H9 (cell line): ENCODE results near the gene KRT71. TPM values are rescaled to one million over a fixed set of nuclear protein-coding genes. Genes with fewer than 3 reads are reported as not detected.

Experiments
- DNase-seq: peaks from one replicate; pipeline ENCODE4 v3.0.0-alpha.2; 2017
- H2AFZ ChIP-seq: one replicate; pipeline ENCODE4 v1.6.1; 2013; ENCODE audit warnings: mild to moderate bottlenecking, low read length, control low read depth, moderate library complexity
- H2AK5ac ChIP-seq: 2 replicates; pipeline ENCODE4 v1.6.1; 2013; ENCODE audit warnings: low read length, control low read depth, mixed read lengths; ENCODE audit not compliant: insufficient read length
- H2BK120ac ChIP-seq: one replicate; pipeline ENCODE4 v1.6.1; 2013; ENCODE audit warnings: low read depth, mild to moderate bottlenecking, low read length, control low read depth, inconsistent platforms; ENCODE audit not compliant: poor library complexity, severe bottlenecking
- H2BK12ac ChIP-seq: 2 replicates; pipeline ENCODE4 v1.6.1; 2013; ENCODE audit warnings: low read length, control low read depth, mixed read lengths, low read depth; ENCODE audit not compliant: insufficient read length
- H2BK15ac ChIP-seq: 2 replicates; pipeline ENCODE4 v1.6.1; 2013; ENCODE audit warnings: low read depth, low read length, control low read depth
- H2BK20ac ChIP-seq: one replicate; pipeline ENCODE4 v1.6.1; 2013; ENCODE audit warnings: low read depth, mild to moderate bottlenecking, low read length, control low read depth, inconsistent platforms; ENCODE audit not compliant: poor library complexity, severe bottlenecking
- H2BK5ac ChIP-seq: 2 replicates; pipeline ENCODE4 v1.6.1; 2013; ENCODE audit warnings: low read length, control low read depth, mixed read lengths; ENCODE audit not compliant: insufficient read length
- H3K14ac ChIP-seq: 2 replicates; pipeline ENCODE4 v1.6.1; 2013; ENCODE audit warnings: low read length, control low read depth; ENCODE audit not compliant: insufficient read depth
- H3K18ac ChIP-seq: 2 replicates; pipeline ENCODE4 v1.6.1; 2013; ENCODE audit warnings: low read depth, mild to moderate bottlenecking, mixed read lengths, low read length, control low read depth; ENCODE audit not compliant: insufficient read length
- H3K23ac ChIP-seq: 2 replicates; pipeline ENCODE4 v1.6.1; 2013; ENCODE audit warnings: low read length, control low read depth, mixed read lengths, low read depth; ENCODE audit not compliant: insufficient read length
- H3K23me2 ChIP-seq: 2 replicates; pipeline ENCODE4 v1.6.1; 2013; ENCODE audit warnings: low read depth, mild to moderate bottlenecking, mixed read lengths, low read length, control low read depth; ENCODE audit not compliant: insufficient read length, poor library complexity, severe bottlenecking
- H3K27ac ChIP-seq: 2 replicates; pipeline ENCODE4 v1.5.1; 2013; ENCODE audit warnings: low read length, control low read depth, mixed read lengths, low read depth; ENCODE audit not compliant: insufficient read length
- H3K27me3 ChIP-seq: 2 replicates; pipeline ENCODE4 v1.6.1; 2013; ENCODE audit warnings: low read length, control low read depth, inconsistent platforms; ENCODE audit not compliant: insufficient read depth
- H3K4ac ChIP-seq: 2 replicates; pipeline ENCODE4 v1.6.1; 2013; ENCODE audit warnings: low read depth, mild to moderate bottlenecking, control low read depth, inconsistent platforms, low read length, moderate library complexity
- H3K4me1 ChIP-seq: 2 replicates; pipeline ENCODE4 v1.6.1; 2013; ENCODE audit warnings: low read length, control low read depth, inconsistent platforms; ENCODE audit not compliant: insufficient read depth
- H3K4me2 ChIP-seq: 2 replicates; pipeline ENCODE4 v1.6.1; 2013; ENCODE audit warnings: low read length, control low read depth, mixed read lengths; ENCODE audit not compliant: insufficient read length, insufficient read depth
- H3K56ac ChIP-seq: 2 replicates; pipeline ENCODE4 v1.6.1; 2013; ENCODE audit warnings: low read depth, mild to moderate bottlenecking, mixed read lengths, low read length, control low read depth; ENCODE audit not compliant: insufficient read length
- H3K79me1 ChIP-seq: 2 replicates; pipeline ENCODE4 v1.6.1; 2013; ENCODE audit warnings: low read depth, mild to moderate bottlenecking, moderate library complexity, low read length, control low read depth, inconsistent platforms; ENCODE audit not compliant: insufficient read depth, poor library complexity, severe bottlenecking
- H3K79me2 ChIP-seq: 2 replicates; pipeline ENCODE4 v1.6.1; 2013; ENCODE audit warnings: low read length, control low read depth, inconsistent platforms; ENCODE audit not compliant: insufficient read depth
- H3K9ac ChIP-seq: 2 replicates; pipeline ENCODE4 v1.6.1; 2013; ENCODE audit warnings: low read length, control low read depth, mixed read lengths; ENCODE audit not compliant: insufficient read length; ENCODE audit errors: extremely low read depth
- H3K9me3 ChIP-seq: one replicate; pipeline ENCODE4 v1.6.1; 2013; ENCODE audit warnings: low read depth, low read length, inconsistent platforms; ENCODE audit not compliant: control insufficient read depth
- H3T11ph ChIP-seq: one replicate; pipeline ENCODE4 v1.6.1; 2013; ENCODE audit warnings: mild to moderate bottlenecking, low read length, control low read depth, inconsistent platforms
- H4K20me1 ChIP-seq: one replicate; pipeline ENCODE4 v1.6.1; 2013; ENCODE audit not compliant: control insufficient read depth, insufficient read length, insufficient read depth
- H4K5ac ChIP-seq: 2 replicates; pipeline ENCODE4 v1.6.1; 2013; ENCODE audit warnings: low read depth, mild to moderate bottlenecking, mixed read lengths, low read length, control low read depth; ENCODE audit not compliant: insufficient read length
- H4K8ac ChIP-seq: replicated peaks from 2 replicates; pipeline ENCODE4 v1.6.1; 2013; ENCODE audit warnings: low read length, control low read depth, mixed read lengths, low read depth; ENCODE audit not compliant: insufficient read length
- H4K91ac ChIP-seq: 2 replicates; pipeline ENCODE4 v1.6.1; 2013; ENCODE audit warnings: low read depth, mild to moderate bottlenecking, moderate library complexity, mixed read lengths, low read length, control low read depth; ENCODE audit not compliant: insufficient read length
- H3K27ac Mint-ChIP-seq, 3 experiments: 2 replicates in 2 of 3; 3 replicates in 1 of 3; pipeline ENCODE4 v1.8.0; 2020 to 2021; ENCODE audit warnings: mixed read lengths in 3 of 3, mild to moderate bottlenecking in 1 of 3, moderate library complexity in 1 of 3
- H3K27me3 Mint-ChIP-seq: 2 replicates; pipeline ENCODE4 v1.8.0; 2021; ENCODE audit warnings: low read depth, mild to moderate bottlenecking, moderate library complexity, mixed read lengths
- H3K36me3 Mint-ChIP-seq, 3 experiments: 2 replicates in 2 of 3; 3 replicates in 1 of 3; pipeline ENCODE4 v1.8.0; 2020 to 2021; ENCODE audit warnings: low read depth in 3 of 3, mixed read lengths in 3 of 3; ENCODE audit not compliant: insufficient read depth in 1 of 3
- H3K4me1 Mint-ChIP-seq, 2 experiments: 2 replicates each; pipeline ENCODE4 v1.8.0; 2020; ENCODE audit warnings: mixed read lengths in 2 of 2
- H3K4me3 Mint-ChIP-seq, 2 experiments: 2 replicates in 1 of 2; 3 replicates in 1 of 2; pipeline ENCODE4 v1.8.0; 2020 to 2021; ENCODE audit warnings: mild to moderate bottlenecking in 2 of 2, mixed read lengths in 2 of 2, moderate library complexity in 1 of 2
- H3K9me3 Mint-ChIP-seq, 2 experiments: 2 replicates in 1 of 2; 3 replicates in 1 of 2; pipeline ENCODE4 v1.8.0; 2020; ENCODE audit warnings: mild to moderate bottlenecking in 2 of 2, mixed read lengths in 2 of 2, moderate library complexity in 1 of 2
- WGBS: extraction: QIAGEN DNeasy Blood & Tissue Kit; methylation state at CpG from one replicate; pipeline ENCODE4 v1.1.7; 2013; ENCODE audit warnings: missing lambda C conversion rate, low lambda C conversion rate, mixed read lengths; ENCODE audit not compliant: insufficient read length; ENCODE audit errors: extremely low coverage; 5-methylcytosine and 5-hydroxymethylcytosine counted together
- total RNA-seq: library from RNA; stranded (reverse); gene quantifications from 2 replicates; pipeline ENCODE4 v1.2.1, GENCODE V29; 2021
- TF ChIP-seq, protein P1 (sequence below): fragments of 200-600 bp; sonication (generic); conservative IDR thresholded peaks from 3 replicates; pipeline ENCODE4 v1.8.0; 2021; ENCODE audit warnings: antibody characterized with exemption, mild to moderate bottlenecking

Gene KRT71
- total RNA-seq, 1 experiment from 2014 or later, result not detected

DNA sequence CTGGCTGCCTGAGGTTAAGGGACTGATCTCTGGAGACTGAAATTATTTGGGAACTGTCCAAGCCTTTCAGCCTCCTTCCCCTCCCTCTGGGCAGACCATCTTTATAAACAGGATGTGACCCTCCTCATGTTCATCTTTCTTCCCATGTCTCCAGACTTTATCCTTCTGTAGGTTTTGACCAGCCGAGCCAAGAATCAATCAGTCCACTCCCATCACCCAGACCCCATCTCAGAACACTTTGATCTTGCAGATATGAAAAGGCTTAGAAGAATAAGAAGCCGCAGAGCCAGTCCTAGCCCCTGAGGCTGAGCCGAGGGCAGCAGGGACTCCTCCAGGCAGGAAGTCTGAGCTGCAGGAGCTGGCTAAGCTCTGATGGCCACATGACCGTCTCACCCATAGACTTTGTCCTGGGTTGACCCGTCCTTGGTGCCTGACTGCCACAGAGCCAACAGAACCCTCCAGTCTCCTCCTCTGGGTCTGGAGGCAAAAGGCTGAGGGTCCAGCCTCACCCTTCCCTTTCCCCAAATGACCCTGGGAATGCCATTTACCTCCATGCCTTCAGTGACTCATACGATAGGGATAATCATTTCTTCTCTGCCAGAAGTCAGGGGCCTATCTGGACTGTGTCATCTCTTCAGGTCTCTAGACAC lies 1.6 kb downstream of the KRT71 start:
- Mint-ChIP-seq H3K4me1 (no peaks in the 10 kb centered on the region), H3K4me3 (no peak overlapping the region), H3K9me3 (no peaks in the 10 kb centered on the region), H3K36me3 (no peaks in the 10 kb centered on the region), H3K27me3 (peaks cover 15% of the 10 kb centered on the region), H3K27ac (no peak overlapping the region)
- Histone ChIP-seq H2BK15ac (no peak overlapping the region), H2BK120ac (no peak overlapping the region), H4K91ac (no peak overlapping the region), H3K9ac (no peak overlapping the region), H3K4ac (no peak overlapping the region), H4K20me1 (no peaks in the 10 kb centered on the region), H4K5ac (no peak overlapping the region), H3K23me2 (no peaks in the 10 kb centered on the region), H3K79me2 (no peaks in the 10 kb centered on the region), H3K9me3 (no peaks in the 10 kb centered on the region), H3K56ac (no peak overlapping the region), H4K8ac (no peak overlapping the region), H3K14ac (peak overlapping the region; percentile 16; the same call in 1 of the 2 replicates), H3K27me3 (no peaks in the 10 kb centered on the region), H2AFZ (no peak overlapping the region), H3K4me2 (no peak overlapping the region), H3K23ac (no peak overlapping the region), H2AK5ac (no peak overlapping the region), H3K79me1 (no peaks in the 10 kb centered on the region), H2BK5ac (no peak overlapping the region), H3T11ph (no peak overlapping the region), H3K27ac (no peak overlapping the region), H2BK20ac (no peak overlapping the region), H3K18ac (no peak overlapping the region), H3K4me1 (no peaks in the 10 kb centered on the region), H2BK12ac (no peak overlapping the region)
- DNase-seq, result no peak
- TF ChIP-seq, protein P1, sequence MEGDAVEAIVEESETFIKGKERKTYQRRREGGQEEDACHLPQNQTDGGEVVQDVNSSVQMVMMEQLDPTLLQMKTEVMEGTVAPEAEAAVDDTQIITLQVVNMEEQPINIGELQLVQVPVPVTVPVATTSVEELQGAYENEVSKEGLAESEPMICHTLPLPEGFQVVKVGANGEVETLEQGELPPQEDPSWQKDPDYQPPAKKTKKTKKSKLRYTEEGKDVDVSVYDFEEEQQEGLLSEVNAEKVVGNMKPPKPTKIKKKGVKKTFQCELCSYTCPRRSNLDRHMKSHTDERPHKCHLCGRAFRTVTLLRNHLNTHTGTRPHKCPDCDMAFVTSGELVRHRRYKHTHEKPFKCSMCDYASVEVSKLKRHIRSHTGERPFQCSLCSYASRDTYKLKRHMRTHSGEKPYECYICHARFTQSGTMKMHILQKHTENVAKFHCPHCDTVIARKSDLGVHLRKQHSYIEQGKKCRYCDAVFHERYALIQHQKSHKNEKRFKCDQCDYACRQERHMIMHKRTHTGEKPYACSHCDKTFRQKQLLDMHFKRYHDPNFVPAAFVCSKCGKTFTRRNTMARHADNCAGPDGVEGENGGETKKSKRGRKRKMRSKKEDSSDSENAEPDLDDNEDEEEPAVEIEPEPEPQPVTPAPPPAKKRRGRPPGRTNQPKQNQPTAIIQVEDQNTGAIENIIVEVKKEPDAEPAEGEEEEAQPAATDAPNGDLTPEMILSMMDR, result no peak
- WGBS, result no CpG with 5 or more reads among the region's 6 CpGs
